Hematopoietic multipotent progenitor cell treated with erythropoietin and hydrocortisone succinate and interleukin-3 and kit ligand, for 4 days (in vitro differentiated cells): Measurements from ENCODE around the gene ADRB1.
A peak's percentile ranks its signal among the peaks of the same experiment; 100 is the strongest.

Experiments used
- DNase-seq: peaks from one replicate; pipeline ENCODE4 v3.0.0-alpha.2; 2015

The ADRB1 gene

DNA sequence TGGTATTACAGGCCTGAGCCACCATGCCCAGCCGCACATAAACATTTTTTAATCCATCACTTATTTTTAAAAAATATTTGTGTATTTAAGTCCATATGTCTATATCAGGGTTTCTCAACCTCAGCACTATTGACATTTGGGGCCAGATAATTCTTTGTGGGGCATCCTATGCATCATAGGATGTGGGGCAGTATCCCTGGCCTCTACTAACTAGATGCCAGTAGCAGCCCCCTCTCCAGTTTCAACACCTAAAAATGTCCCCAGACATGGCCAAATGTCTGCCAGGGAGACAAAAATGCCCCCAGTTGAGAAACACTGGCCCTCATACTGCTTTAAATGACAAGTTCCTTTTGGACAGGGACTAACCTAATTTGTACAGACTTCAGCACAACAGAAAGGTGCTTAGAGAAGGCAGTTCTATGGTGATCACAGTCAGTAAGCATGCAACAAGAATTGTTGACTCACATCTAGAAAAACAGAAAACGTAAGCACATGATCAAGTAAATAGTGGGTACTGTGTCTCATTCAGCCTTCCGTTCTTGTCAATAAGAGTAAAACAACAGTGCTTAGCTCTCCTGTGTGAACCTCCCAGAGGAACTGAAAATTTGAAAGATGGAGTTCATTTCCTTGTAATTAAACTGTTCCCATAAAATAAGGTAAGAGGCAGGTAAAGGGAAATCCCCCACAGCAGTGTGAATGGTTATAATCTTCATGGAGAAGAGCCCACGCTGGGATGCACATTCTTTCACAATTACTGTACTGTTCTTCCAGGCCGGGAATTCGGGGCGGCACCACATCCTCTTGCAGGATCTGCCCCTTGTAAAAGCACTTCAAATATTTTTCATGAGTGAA lies 17.3 kb upstream of the ADRB1 start:
- no peak for DNase-seq

DNA sequence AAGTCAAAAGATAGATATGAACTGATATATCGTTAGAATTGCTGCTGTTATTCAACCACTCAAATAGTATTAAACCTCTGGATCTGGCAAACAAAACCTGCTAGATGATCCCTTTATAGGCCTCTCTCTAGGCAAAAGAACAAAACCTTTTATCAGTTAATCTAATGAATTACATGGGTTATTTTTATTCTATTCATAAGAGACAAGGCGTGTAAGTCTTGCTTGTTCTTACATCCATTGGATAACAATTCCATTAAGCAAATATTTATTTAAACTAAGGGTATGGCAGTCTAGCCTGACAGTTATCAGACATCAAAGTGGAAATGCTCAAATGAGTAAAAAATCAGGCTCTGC lies 16.6 kb upstream of the ADRB1 start:
- no peak for DNase-seq

DNA sequence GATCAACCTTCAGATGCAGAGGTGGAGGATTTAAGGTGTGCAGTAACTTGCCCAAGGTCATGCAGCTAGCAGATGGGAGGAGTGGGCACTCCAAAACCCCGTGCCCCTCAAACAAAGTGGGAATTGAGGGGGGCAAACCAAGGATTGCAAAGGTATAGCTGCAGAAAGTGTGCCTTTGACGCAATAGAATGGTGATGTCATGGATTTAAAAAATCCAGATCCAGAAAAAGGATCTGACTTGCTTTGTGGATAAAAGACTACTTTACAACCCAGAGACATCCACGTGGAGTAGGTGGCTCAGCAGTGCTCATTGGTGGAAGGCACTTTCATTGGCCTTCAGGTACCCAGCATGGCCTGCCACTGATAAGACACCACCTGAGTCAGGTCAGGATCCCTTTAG lies 15.7 kb upstream of the ADRB1 start:
- DNase-seq = no peak

DNA sequence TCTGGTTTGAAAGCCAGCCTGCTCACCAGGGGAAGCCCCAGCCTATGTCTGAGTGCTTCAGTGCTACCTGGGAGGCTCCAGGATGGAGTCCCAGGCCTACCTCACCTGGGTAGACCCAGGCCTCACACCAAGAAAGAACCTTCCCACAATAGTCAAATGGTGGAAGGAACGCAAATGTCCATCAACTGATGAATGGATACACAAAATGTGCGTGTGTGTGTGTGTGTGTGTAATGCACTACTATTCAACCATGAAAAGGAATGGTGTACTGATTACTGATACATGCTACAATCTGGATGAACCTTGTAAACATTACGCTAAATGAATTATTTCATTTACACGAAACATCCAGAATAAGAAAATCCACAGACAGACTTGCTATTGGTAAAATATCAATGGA lies 15.2 kb upstream of the ADRB1 start:
- DNase-seq = no peak

DNA sequence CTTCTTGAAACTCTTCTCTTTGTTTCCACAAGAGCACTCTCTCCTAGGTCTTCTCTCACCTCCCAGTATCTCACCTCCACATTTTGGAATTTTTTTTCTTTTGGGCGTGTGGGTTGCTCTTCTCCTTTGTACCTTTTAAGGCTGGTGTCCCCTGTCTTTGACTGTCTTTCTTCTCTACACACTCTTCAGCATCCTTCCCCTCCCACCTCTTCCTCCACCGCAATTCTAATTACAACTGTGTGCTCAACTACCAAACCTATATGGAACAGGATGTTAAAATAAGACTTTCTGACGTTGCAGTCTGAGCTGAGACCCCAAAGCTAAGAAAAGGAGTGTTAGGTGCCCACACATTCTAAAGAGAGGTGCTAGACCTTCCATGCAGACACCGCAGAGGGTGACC lies 14.0 kb upstream of the ADRB1 start:
- DNase-seq = no peak

DNA sequence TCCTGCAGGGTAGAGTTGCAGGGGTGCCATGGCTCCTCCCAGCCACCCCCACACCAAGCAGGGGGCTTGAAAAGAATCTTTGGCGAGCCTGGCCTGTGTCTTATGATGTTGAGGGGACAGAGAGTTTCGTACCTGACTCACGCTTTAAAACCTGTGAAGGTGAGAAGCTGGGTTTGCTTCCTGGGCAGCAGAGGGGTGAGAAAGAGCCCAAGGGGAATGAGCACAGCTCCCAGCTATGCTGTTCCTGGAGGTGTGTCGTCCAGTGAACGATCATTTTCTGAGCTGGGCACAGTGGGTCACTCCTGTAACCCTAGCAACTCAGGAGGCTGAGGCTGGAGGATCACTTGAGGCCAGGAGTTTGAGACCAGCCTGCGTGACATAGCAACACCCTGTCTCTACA lies 13.5 kb upstream of the ADRB1 start:
- no peak for DNase-seq

DNA sequence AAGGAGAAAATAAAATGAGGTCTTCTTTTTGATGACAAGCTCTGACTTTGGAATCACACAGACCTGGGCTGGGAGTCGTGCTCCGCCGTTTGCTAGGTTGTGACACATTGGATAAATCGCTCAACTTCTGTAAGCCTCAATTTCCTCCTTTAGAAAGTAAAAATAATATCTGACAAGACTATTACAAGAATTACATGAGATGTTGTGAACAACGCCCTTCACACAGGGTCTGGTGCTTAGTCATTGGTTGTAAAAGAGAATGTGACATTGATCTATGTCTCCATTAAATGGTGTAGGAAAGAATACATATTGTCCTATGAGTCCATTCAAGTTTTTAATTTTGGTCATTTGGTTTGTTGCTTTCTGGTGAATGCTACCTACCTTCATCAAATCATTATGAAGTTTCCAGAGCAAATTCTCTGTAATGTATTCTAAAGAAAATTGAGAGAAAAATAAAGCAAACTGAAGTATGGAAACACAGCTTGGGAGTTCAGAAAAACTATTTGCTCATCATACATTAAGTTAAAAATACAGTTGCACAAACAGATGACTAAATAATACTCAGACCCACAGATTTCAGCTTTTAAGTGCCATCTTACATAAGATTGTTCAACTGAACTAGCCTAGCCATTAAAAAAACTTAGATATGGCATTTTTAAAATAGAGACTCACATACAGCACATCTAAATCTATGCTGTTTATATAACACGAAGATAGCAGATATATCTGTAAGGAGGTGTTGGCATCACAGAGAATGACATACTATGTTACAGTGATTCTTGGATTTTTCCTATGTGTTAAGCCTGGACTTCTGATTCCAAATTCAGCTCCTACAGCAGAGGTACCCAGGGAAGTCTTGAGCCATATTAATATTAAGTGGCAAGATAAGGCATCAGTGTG lies 12.3 kb upstream of the ADRB1 start:
- no peak for DNase-seq

DNA sequence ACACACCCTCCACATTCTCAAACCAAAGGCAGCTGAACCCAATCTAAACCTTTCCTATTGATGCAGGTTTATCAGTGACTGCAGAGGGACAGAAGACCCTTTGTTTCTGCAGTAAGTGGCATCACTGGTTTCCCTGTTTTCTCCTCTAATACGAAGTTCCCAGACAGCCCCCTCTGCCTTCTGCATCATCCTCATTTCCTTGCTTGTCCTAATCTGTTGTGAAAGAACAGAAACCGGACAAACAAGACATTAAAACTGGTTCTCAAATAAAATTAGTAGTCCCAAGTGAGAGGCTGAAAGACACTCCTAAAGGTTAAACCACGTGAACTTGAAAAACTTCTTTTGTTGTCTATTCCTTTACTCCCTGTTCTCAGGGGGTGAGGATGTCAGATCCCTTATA lies 10.1 kb upstream of the ADRB1 start:
- DNase-seq = no peak

DNA sequence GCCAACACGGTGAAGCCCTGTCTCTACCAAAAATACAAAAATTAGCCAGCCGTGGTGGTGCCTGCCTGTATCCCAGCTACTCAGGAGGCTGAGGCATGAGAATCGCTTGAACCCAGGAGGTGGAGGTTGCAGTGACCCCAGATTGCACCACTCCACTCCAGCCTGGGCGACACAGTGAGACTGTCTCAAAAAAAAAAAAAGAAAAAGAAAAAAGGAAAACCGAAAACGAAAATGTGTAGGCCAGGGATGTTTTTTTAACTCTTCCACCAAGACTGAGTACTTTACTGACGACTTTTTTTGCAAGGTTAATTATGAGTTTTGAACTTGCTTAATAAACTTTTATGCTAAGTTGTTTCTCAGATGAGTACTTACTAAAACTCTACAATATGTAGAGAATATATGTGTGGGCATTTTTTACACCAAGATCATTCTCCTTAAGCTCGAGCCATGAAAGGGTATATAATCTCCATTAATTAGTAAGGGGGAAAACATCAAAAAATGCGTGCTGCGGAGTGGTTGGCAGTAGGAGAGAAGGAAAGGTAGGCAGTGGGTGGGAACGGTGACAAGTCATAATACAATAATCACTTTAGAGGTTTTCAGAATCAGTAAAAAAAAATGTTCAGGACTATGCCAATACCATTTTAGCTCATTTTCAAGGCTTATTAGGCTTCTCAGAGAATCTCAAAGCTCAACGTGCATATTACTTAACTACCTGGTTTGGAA lies 8.6 kb upstream of the ADRB1 start:
- no peak for DNase-seq

DNA sequence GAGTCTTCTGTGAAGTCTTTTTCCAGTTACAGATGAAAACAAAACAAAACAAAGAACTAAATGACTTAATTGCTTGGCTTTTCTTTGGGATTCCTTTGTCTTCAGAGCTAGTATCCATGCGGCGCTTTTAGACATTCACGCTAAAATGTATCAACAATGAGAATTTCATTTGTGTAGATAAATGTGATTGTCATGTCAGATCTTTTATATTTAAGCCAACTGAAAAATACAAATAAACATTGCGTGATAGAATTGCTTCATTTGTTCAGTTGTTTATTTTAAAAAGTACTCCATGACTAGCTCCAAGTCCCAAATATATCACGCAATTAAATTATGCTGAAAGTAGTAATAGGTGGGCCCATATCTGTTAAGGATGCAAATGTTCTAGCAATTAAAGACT lies 7.9 kb upstream of the ADRB1 start:
- DNase-seq = no peak

DNA sequence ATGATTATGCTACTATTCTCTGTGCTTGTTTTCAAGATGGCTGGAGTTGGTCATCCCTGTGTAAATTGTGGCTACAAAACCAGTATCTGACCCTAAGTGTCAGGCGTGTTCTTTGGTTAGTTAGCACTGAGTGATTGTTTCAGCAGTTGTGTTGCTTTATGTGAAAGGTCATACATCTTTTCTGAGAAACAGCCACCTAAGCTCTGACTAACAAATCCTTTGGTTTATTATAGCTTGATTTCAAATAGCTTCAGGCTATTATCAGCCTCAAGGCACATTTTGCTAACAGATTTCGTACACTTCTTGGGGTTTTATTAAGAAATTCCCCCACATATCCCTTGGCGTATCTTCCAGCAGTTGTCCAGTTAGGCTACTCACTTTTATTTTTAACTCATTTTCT lies 4.8 kb upstream of the ADRB1 start:
- DNase-seq = no peak

DNA sequence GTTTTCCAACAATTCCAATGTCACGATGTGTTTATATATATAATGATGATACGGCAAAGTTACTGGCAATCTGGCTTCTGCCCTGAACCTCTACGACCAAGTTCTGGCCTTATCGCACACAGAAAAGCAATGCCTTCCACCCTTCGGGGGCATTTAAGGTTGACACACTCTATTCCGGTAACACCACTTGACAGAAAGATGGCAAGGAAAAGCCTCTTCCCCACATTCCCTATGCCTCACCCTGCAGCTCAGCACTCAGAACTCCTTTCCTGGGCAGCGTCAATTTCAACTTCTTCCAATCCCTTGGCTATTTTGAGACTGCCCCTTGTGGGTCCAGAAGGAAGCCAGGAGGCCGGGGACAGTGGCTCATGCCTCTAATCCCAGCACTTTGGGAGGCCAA lies 2.5 kb upstream of the ADRB1 start:
- DNase-seq = no peak

DNA sequence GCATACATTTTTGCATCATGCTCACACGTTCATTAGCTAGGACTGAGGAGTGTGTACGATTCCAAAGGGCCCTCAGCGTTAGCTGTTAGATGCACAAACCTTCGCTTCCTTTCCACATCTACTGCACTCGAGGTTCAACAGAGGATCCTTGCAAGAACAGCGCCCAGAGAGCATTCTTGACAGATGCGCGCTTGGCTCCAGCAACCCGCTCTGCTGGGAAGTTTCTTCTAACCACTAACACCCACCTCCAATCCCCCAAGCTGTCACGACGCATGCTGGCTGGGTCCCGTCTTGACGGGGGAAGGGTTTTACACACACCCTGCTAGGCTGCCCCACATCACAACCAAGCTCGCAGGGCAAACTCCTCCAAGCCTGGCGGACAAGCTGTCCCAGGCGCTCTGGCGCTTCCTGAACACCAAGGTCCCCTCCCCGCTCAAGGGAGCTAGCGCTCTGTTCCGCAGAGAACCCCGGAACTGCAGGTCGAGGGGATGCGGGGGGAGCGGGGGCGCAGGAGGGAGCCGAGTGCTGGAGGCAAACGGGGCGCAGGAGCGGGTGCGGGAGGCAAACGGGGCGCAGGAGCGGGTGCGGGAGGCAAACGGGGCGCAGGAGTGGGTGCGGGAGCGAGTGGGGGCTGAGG lies 653 bp upstream of the ADRB1 start:
- DNase-seq = peak; percentile 55

DNA sequence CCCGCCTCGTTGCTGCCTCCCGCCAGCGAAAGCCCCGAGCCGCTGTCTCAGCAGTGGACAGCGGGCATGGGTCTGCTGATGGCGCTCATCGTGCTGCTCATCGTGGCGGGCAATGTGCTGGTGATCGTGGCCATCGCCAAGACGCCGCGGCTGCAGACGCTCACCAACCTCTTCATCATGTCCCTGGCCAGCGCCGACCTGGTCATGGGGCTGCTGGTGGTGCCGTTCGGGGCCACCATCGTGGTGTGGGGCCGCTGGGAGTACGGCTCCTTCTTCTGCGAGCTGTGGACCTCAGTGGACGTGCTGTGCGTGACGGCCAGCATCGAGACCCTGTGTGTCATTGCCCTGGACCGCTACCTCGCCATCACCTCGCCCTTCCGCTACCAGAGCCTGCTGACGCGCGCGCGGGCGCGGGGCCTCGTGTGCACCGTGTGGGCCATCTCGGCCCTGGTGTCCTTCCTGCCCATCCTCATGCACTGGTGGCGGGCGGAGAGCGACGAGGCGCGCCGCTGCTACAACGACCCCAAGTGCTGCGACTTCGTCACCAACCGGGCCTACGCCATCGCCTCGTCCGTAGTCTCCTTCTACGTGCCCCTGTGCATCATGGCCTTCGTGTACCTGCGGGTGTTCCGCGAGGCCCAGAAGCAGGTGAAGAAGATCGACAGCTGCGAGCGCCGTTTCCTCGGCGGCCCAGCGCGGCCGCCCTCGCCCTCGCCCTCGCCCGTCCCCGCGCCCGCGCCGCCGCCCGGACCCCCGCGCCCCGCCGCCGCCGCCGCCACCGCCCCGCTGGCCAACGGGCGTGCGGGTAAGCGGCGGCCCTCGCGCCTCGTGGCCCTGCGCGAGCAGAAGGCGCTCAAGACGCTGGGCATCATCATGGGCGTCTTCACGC lies 825 bp downstream of the ADRB1 start:
- DNase-seq = no peak

DNA sequence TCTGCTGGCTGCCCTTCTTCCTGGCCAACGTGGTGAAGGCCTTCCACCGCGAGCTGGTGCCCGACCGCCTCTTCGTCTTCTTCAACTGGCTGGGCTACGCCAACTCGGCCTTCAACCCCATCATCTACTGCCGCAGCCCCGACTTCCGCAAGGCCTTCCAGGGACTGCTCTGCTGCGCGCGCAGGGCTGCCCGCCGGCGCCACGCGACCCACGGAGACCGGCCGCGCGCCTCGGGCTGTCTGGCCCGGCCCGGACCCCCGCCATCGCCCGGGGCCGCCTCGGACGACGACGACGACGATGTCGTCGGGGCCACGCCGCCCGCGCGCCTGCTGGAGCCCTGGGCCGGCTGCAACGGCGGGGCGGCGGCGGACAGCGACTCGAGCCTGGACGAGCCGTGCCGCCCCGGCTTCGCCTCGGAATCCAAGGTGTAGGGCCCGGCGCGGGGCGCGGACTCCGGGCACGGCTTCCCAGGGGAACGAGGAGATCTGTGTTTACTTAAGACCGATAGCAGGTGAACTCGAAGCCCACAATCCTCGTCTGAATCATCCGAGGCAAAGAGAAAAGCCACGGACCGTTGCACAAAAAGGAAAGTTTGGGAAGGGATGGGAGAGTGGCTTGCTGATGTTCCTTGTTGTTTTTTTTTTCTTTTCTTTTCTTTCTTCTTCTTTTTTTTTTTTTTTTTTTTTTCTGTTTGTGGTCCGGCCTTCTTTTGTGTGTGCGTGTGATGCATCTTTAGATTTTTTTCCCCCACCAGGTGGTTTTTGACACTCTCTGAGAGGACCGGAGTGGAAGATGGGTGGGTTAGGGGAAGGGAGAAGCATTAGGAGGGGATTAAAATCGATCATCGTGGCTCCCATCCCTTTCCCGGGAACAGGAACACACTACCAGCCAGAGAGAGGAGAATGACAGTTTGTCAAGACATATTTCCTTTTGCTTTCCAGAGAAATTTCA lies 1.7 kb downstream of the ADRB1 start:
- DNase-seq = peak; percentile 69

DNA sequence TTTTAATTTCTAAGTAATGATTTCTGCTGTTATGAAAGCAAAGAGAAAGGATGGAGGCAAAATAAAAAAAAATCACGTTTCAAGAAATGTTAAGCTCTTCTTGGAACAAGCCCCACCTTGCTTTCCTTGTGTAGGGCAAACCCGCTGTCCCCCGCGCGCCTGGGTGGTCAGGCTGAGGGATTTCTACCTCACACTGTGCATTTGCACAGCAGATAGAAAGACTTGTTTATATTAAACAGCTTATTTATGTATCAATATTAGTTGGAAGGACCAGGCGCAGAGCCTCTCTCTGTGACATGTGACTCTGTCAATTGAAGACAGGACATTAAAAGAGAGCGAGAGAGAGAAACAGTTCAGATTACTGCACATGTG lies 2.4 kb downstream of the ADRB1 start:
- DNase-seq = no peak

DNA sequence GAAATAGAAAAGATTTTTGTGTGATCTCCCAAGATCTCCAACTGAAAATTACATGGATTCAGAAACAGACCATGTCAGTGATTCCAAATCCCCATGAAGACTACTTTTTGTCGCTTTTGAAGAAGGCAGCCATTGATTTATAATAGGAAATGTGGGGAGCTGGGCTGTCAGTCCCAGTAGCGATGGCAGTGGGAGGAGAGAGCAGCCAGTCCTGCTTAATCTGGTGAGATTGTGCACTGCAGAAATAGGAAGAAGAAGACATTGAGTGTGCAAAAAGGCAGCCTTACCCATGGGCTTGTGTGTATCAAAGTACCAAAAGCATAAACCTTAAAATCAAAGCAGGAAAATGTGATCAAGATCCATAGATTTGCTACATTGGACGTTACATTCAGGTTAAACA lies 4.8 kb downstream of the ADRB1 start:
- no peak for DNase-seq

DNA sequence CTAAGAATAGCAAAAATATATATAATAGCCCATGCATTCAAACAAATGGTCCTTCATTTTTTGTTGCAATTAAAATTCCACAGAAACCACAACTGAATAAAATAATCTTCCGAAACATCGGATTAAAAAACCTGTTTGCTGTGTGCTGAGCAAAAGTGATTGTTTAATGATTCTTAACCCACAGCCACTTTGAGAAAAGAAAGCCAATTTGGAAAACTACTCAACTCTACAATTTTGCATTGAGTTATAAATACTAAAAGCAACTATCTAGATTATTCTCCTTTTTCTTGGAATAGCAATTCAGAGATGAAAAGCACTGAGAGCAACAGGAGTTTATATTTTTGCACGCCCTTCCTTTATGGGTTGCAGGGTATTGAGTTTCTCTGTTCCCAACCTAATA lies 8.0 kb downstream of the ADRB1 start:
- DNase-seq = no peak

DNA sequence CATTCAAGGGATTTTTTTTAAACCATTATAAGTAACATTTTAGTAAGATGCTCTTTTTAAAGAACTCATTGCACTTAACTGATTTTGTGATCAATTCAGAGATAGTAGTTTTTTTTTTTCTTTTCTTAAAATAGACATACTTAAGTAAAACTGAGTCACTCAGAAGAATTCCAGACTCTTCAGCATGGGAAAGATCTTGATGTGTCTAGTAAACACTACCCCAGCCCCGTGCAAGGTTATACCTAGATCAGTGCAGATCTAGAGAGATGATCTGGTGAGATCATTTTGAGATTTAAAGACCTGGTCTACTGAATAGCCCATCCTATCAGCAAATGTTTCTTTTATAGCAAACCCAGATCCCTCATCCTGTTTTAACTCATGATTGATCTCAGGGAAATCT lies 8.6 kb downstream of the ADRB1 start:
- DNase-seq = no peak

DNA sequence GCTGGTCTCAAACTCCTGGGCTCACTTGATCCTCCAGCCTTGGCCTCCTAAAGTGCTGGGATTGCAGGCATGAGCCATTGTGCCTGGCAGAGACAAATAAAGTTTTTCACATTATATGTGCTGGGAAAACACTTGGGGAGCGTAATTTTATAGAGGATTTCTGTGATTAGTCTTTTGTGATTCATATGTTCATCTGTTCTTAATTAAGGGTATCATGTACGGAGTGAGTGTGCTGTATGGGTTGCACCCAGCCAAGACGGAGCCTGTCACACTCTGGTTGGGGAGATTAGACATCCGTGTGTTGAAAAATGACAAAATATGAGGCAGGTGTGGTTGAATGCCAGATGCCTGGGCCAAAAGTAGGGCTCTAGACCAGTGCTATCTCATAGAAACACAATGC lies 10.3 kb downstream of the ADRB1 start:
- DNase-seq = no peak

DNA sequence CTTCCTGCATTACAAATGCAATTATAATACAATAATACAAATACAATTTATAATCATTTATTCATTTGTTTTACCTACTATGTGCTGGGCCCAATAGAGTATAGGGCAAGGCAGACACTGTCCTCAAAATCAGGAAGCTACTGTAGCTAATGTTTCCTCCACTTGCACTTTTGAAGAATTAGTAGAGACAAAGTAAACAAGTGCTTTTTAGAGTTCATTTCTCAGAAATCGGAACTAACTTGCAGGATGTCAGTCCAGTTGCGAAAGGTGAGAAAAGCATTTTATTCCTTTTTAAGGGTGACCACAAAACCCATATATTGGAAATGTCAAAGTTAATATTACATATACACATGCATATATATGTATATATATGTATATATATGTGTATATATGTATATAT lies 14.2 kb downstream of the ADRB1 start:
- DNase-seq = peak; percentile 55
